ENCODE measurements around the gene HMX3.

HMX3 gene

GRCh38 chr10:123135415-123136141, at the start of gene HMX3:
TSS of gene HMX3 (plus strand) at chr10:123135970. CDS start at chr10:123136051, 81 bp downstream.
- DNase-seq: no peak

- no peak for DNase-seq
Observed at GRCh38 chr10:123086281-123086680, 49.5 kb upstream of the HMX3 start.

GRCh38 chr10:123087348-123087747, 48.4 kb upstream of the HMX3 start:
- no peak for DNase-seq

- DNase-seq: no peak
Observed at GRCh38 chr10:123087786-123088185, 48.0 kb upstream of the HMX3 start.

GRCh38 chr10:123092635-123093414, 42.9 kb upstream of the HMX3 start:
- DNase-seq: no peak

GRCh38 chr10:123093489-123093888, 42.3 kb upstream of the HMX3 start:
- no peak for DNase-seq

GRCh38 chr10:123096452-123096851, 39.3 kb upstream of the HMX3 start:
- DNase-seq: no peak

- no peak for DNase-seq
Observed at GRCh38 chr10:123097039-123097438, 38.7 kb upstream of the HMX3 start.

- no peak for DNase-seq
Observed at GRCh38 chr10:123100030-123100762, 35.6 kb upstream of the HMX3 start.

- DNase-seq: no peak
Observed at GRCh38 chr10:123101872-123102271, 33.9 kb upstream of the HMX3 start.

- DNase-seq: no peak
Observed at GRCh38 chr10:123102673-123103072, 33.1 kb upstream of the HMX3 start.

- no peak for DNase-seq
Observed at GRCh38 chr10:123103944-123104343, 31.8 kb upstream of the HMX3 start.

- DNase-seq: no peak
Observed at GRCh38 chr10:123109466-123109865, 26.3 kb upstream of the HMX3 start.

- DNase-seq: no peak
Observed at GRCh38 chr10:123117644-123118417, 17.9 kb upstream of the HMX3 start.

- DNase-seq: no peak
Observed at GRCh38 chr10:123119081-123119480, 16.7 kb upstream of the HMX3 start.

GRCh38 chr10:123126246-123126645, 9.5 kb upstream of the HMX3 start:
- DNase-seq: no peak

- DNase-seq: no peak
Observed at GRCh38 chr10:123129618-123130271, 6.0 kb upstream of the HMX3 start.

GRCh38 chr10:123132576-123133477, 2.9 kb upstream of the HMX3 start:
- DNase-seq: peak; percentile 86

- DNase-seq: no peak
Observed at GRCh38 chr10:123133541-123134342, 2.0 kb upstream of the HMX3 start.

- no peak for DNase-seq
Observed at GRCh38 chr10:123134343-123134914, 1.3 kb upstream of the HMX3 start.
